NCI-H510A (cell line): ENCODE results near the gene ZCWPW1.
"Not testable (repeated sequence)": the region's sequence is repeated elsewhere in the genome, so short reads cannot be mapped to it uniquely, and the experiment has no call there.

Experiments
- DNase-seq: peaks from one replicate; lab custom pipeline; 2025; lab: John Stamatoyannopoulos, UW

Gene ZCWPW1

DNA sequence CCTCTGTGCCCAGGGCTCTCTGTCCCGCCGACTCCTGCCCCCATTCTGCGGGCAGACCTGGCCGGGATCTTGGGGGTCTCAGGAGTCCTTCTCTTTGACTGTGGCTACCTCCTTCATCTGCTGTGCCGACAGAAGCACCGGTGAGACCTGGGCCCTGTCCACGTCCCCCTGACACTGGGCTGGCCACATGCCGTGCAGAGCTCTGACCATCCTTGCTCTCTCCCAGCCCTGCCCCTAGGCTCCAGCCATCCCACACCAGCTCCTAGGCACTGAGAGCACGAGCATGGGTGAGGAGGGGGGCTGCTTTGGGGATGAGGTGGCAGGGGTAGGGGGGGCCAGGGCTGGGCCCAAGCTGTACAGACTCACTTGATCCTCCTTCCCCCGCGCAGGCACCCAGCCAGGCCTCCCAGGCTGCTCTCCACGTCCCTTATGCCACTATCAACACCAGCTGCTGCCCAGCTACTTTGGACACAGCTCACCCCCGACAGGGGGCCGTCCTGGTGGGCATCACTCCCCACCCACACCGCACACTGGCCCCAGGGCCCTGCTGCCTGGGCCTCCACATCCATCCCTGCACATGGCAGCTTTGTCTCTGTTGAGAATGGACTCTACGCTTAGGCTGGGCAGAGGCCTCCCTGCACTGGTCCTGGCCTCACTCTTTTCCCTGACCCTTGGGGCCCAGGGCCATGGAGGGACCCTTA is 75.4 kb downstream of the ZCWPW1 start:
- DNase-seq: no peak

DNA sequence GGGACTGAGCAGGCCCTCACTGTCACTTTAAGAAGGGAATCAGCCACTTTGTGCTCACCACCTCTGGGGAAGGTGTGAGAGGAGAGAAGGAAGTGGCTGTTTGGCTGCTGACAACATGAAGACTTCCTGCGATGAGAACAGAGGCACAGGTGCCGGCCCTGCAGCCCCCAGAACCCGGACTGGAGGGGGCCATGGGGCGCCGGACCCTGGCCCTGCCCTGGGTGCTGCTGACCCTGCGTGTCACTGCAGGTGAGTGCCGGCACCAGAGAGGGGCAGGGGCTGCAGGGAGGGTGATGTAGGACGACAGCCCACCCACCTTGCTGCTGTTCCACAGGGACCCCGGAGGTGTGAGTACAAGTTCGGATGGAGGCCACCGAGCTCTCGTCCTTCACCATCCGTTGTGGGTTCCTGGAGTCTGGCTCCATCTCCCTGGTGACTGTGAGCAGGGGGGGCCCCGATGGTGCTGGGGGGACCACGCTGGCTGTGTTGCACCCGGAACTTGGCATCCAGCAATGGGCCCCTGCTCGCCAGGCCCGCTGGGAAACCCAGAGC is 76.2 kb downstream of the ZCWPW1 start:
- not testable (repeated sequence) for DNase-seq

DNA sequence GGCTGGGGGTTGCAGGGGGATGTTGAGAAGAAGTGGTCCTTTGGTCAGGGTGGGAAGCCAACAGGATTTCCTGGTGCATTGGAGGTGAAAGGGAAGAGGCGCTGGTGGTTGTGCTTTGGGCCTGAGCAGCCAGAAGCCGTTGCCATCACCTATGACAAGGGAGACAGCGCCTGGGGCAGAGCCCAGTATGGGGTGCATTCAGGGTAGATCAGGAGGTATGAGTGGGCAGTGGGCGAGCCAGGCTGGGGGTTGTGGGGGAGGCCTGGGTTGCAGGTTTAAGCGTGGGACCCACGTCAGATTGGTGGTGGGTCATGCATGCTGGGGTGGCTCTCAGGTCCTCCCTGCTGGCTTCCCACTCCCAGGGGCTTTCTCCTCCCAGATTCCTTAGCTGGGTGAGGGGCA is 76.8 kb downstream of the ZCWPW1 start:
- no peak for DNase-seq
